Measurements from ENCODE around the gene PRSS8. TPM values are rescaled to one million over a fixed set of nuclear protein-coding genes. Genes with fewer than 3 reads are reported as not detected.
"Not testable (repeated sequence)": the region's sequence is repeated elsewhere in the genome, so short reads cannot be mapped to it uniquely, and the experiment has no call there.

Gene PRSS8
- polyA plus RNA-seq, 1 donor from 2014 or later = not detected

GRCh38 chr16:31167315-31167714 is 31.8 kb upstream of the PRSS8 start:
- H3K4me2 ChIP-seq (ENCODE audit: low read length) = no peak overlapping the region
- H3K9me2 ChIP-seq (ENCODE audit: insufficient read depth, low read length) = no peaks in the 10 kb centered on the region
- TF ChIP-seq TAF1 (IDR thresholded peaks at IDR 0.05; ENCODE audit: low read depth) (no peak), CTCF (IDR thresholded peaks at IDR 0.05; ENCODE audit: poor library complexity, severe bottlenecking) (no peak), EZH2 (IDR thresholded peaks at IDR 0.05; ENCODE audit: borderline replicate concordance, insufficient read depth, low read length, poor library complexity, severe bottlenecking) (no peak), EP300 (conservative IDR thresholded peaks at IDR 0.05; ENCODE audit: poor library complexity, severe bottlenecking) (no peak)
- H3K9me3 ChIP-seq (ENCODE audit: low read length) = no peaks in the 10 kb centered on the region
- H3K4me3 ChIP-seq (ENCODE audit: low read length) = no peak overlapping the region
- H3K27ac ChIP-seq (ENCODE audit: low read length) = no peak overlapping the region
- H3K79me2 ChIP-seq (replicated peaks; ENCODE audit: insufficient read depth, low read length) = no peaks in the 10 kb centered on the region
- no peaks in the 10 kb centered on the region for H4K20me1 ChIP-seq (ENCODE audit: insufficient read depth)
- no peaks in the 10 kb centered on the region for H3F3A ChIP-seq (ENCODE audit: insufficient read depth, low read length, poor library complexity, severe bottlenecking)
- no peaks in the 10 kb centered on the region for H3K36me3 ChIP-seq (ENCODE audit: insufficient read depth, low read length)
- H3K9ac ChIP-seq (ENCODE audit: low read length) = no peak overlapping the region
- no peak overlapping the region for H2AFZ ChIP-seq (ENCODE audit: low read depth, low read length)
- no peaks in the 10 kb centered on the region for H3K27me3 ChIP-seq (ENCODE audit: insufficient read depth, low read depth, low read length)

- no peak overlapping the region for H2AFZ ChIP-seq (ENCODE audit: low read depth, low read length)
- H3K4me2 ChIP-seq (ENCODE audit: low read length) = no peak overlapping the region
- no peaks in the 10 kb centered on the region for H3K9me2 ChIP-seq (ENCODE audit: insufficient read depth, low read length)
- H3K79me2 ChIP-seq (replicated peaks; ENCODE audit: insufficient read depth, low read length) = no peaks in the 10 kb centered on the region
- H3K4me3 ChIP-seq (ENCODE audit: low read length) = no peak overlapping the region
- TF ChIP-seq RAD21 (conservative IDR thresholded peaks at IDR 0.05) = no peak
- no peak for TF ChIP-seq POLR2AphosphoS5 (IDR thresholded peaks at IDR 0.05)
- TF ChIP-seq CTCF (IDR thresholded peaks at IDR 0.05; ENCODE audit: poor library complexity, severe bottlenecking) = no peak
- no peak for TF ChIP-seq SMC3 (conservative IDR thresholded peaks at IDR 0.05; ENCODE audit: poor library complexity)
- TF ChIP-seq TAF1 (IDR thresholded peaks at IDR 0.05; ENCODE audit: low read depth) = no peak
- no peak for TF ChIP-seq MXI1 (conservative IDR thresholded peaks at IDR 0.05; ENCODE audit: poor library complexity, severe bottlenecking)
- TF ChIP-seq EP300 (conservative IDR thresholded peaks at IDR 0.05; ENCODE audit: poor library complexity, severe bottlenecking) = no peak
- TF ChIP-seq EZH2 (IDR thresholded peaks at IDR 0.05; ENCODE audit: borderline replicate concordance, insufficient read depth, low read length, poor library complexity, severe bottlenecking) = no peak
- TF ChIP-seq, protein P1, sequence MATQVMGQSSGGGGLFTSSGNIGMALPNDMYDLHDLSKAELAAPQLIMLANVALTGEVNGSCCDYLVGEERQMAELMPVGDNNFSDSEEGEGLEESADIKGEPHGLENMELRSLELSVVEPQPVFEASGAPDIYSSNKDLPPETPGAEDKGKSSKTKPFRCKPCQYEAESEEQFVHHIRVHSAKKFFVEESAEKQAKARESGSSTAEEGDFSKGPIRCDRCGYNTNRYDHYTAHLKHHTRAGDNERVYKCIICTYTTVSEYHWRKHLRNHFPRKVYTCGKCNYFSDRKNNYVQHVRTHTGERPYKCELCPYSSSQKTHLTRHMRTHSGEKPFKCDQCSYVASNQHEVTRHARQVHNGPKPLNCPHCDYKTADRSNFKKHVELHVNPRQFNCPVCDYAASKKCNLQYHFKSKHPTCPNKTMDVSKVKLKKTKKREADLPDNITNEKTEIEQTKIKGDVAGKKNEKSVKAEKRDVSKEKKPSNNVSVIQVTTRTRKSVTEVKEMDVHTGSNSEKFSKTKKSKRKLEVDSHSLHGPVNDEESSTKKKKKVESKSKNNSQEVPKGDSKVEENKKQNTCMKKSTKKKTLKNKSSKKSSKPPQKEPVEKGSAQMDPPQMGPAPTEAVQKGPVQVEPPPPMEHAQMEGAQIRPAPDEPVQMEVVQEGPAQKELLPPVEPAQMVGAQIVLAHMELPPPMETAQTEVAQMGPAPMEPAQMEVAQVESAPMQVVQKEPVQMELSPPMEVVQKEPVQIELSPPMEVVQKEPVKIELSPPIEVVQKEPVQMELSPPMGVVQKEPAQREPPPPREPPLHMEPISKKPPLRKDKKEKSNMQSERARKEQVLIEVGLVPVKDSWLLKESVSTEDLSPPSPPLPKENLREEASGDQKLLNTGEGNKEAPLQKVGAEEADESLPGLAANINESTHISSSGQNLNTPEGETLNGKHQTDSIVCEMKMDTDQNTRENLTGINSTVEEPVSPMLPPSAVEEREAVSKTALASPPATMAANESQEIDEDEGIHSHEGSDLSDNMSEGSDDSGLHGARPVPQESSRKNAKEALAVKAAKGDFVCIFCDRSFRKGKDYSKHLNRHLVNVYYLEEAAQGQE (IDR thresholded peaks at IDR 0.05; ENCODE audit: borderline replicate concordance) = no peak
- no peak overlapping the region for H3K27ac ChIP-seq (ENCODE audit: low read length)
- H3K36me3 ChIP-seq (ENCODE audit: insufficient read depth, low read length) = no peaks in the 10 kb centered on the region
- no peak overlapping the region for H3K9ac ChIP-seq (ENCODE audit: low read length)
- no peaks in the 10 kb centered on the region for H3K9me3 ChIP-seq (ENCODE audit: low read length)
- no peaks in the 10 kb centered on the region for H3K27me3 ChIP-seq (ENCODE audit: insufficient read depth, low read depth, low read length)
- no peaks in the 10 kb centered on the region for H4K20me1 ChIP-seq (ENCODE audit: insufficient read depth)
- no peaks in the 10 kb centered on the region for H3F3A ChIP-seq (ENCODE audit: insufficient read depth, low read length, poor library complexity, severe bottlenecking)
These were observed 21.6 kb upstream of the PRSS8 start for GRCh38 chr16:31157136-31157535.

GRCh38 chr16:31150976-31151375 is 15.4 kb upstream of the PRSS8 start:
- not testable (repeated sequence) for H3K4me3 ChIP-seq (ENCODE audit: low read length); H3F3A ChIP-seq (ENCODE audit: insufficient read depth, low read length, poor library complexity, severe bottlenecking); H3K27me3 ChIP-seq (ENCODE audit: insufficient read depth, low read depth, low read length); H3K4me2 ChIP-seq (ENCODE audit: low read length); H3K9me2 ChIP-seq (ENCODE audit: insufficient read depth, low read length); H4K20me1 ChIP-seq (ENCODE audit: insufficient read depth); H3K79me2 ChIP-seq (replicated peaks; ENCODE audit: insufficient read depth, low read length); H3K9me3 ChIP-seq (ENCODE audit: low read length); H3K9ac ChIP-seq (ENCODE audit: low read length); H3K27ac ChIP-seq (ENCODE audit: low read length); H3K36me3 ChIP-seq (ENCODE audit: insufficient read depth, low read length); H2AFZ ChIP-seq (ENCODE audit: low read depth, low read length)

Measured in neural cell (in vitro differentiated cells).